ENCODE measurements around the gene NKAIN1. TPM values are rescaled to one million over a fixed set of nuclear protein-coding genes. Genes with fewer than 3 reads are reported as not detected.

NKAIN1 gene
- polyA plus RNA-seq, 1 donor (not counting 4 experiments of a cell fraction or from before 2014, with no cell fraction given) = not detected

DNA sequence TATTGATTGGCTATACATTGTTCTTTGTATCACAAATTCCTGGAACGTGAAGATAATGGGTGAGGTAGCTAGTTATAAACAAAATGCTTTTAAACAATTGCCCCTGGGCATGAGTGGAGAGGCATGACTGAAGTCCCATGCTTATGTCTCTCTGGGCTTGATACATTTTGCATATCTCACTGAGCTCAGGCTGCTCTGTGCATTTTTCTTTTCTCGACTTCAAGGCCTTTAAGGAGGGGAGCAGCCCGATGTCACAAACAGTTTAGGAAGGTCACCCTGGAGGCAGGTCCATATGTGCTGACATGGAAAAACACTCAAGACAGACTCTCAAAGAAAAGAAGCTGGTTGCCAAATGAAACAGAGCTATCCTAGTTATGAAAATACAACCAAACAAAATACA is 94.0 kb downstream of the NKAIN1 start:
- H2AFZ ChIP-seq (ENCODE audit: control insufficient read depth, low read length) = no peak overlapping the region
- H4K20me1 ChIP-seq (ENCODE audit: control insufficient read depth, extremely low read depth, insufficient read depth, low read length) = no peaks in the 10 kb centered on the region
- H3K4me1 ChIP-seq (ENCODE audit: control insufficient read depth, extremely low read depth, insufficient read depth, low read length) = peaks cover 4% of the 10 kb centered on the region
- H3K9me1 ChIP-seq (ENCODE audit: control insufficient read depth, extremely low read depth, insufficient read depth, low read length) = no peaks in the 10 kb centered on the region
- H3K9me3 ChIP-seq (ENCODE audit: control insufficient read depth, low read depth, low read length) = no peaks in the 10 kb centered on the region
- no peak for DNase-seq (ENCODE audit: low read depth, low spot score)
- TF ChIP-seq, protein P1, sequence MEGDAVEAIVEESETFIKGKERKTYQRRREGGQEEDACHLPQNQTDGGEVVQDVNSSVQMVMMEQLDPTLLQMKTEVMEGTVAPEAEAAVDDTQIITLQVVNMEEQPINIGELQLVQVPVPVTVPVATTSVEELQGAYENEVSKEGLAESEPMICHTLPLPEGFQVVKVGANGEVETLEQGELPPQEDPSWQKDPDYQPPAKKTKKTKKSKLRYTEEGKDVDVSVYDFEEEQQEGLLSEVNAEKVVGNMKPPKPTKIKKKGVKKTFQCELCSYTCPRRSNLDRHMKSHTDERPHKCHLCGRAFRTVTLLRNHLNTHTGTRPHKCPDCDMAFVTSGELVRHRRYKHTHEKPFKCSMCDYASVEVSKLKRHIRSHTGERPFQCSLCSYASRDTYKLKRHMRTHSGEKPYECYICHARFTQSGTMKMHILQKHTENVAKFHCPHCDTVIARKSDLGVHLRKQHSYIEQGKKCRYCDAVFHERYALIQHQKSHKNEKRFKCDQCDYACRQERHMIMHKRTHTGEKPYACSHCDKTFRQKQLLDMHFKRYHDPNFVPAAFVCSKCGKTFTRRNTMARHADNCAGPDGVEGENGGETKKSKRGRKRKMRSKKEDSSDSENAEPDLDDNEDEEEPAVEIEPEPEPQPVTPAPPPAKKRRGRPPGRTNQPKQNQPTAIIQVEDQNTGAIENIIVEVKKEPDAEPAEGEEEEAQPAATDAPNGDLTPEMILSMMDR (optimal IDR thresholded peaks at IDR 0.05 in 1 of 3, IDR thresholded peaks at IDR 0.05 in 1 of 3, conservative IDR thresholded peaks at IDR 0.05 in 1 of 3; ENCODE audit: extremely low read depth in 1 of 3, insufficient read depth in 2 of 3, low read length in 3 of 3) = no peak
- no peak for TF ChIP-seq EZH2 (IDR thresholded peaks at IDR 0.05; ENCODE audit: low read length)
- no peak overlapping the region for H3K27ac ChIP-seq (ENCODE audit: control insufficient read depth, insufficient read depth, low read length)
- no peak overlapping the region for H3K4me2 ChIP-seq (ENCODE audit: control insufficient read depth, extremely low read depth, insufficient read depth, low read depth, low read length)
- H3K9ac ChIP-seq (ENCODE audit: control insufficient read depth, extremely low read depth, insufficient read depth, low read length) = no peak overlapping the region
- no peak overlapping the region for H3K4me3 ChIP-seq (ENCODE audit: control insufficient read depth in 2 of 3, extremely low read depth in 1 of 3, insufficient read depth in 2 of 3, low read depth in 1 of 3, low read length in 3 of 3)
- no peak for FAIRE-seq
- H3K27me3 ChIP-seq (ENCODE audit: control insufficient read depth, extremely low read depth, insufficient read depth, low read length) = no peaks in the 10 kb centered on the region
- H3K36me3 ChIP-seq (ENCODE audit: control insufficient read depth in 2 of 2, extremely low read depth in 1 of 2, insufficient read depth in 2 of 2, low read length in 2 of 2) = no peaks in the 10 kb centered on the region
- dilution Hi-C loops (cut with MboI; ENCODE audit: extremely low pct_ligation_motif_present, low sequenced_read_pairs) = no loop called here
- no peaks in the 10 kb centered on the region for H3K79me2 ChIP-seq (ENCODE audit: control insufficient read depth, insufficient read depth, low read length)

DNA sequence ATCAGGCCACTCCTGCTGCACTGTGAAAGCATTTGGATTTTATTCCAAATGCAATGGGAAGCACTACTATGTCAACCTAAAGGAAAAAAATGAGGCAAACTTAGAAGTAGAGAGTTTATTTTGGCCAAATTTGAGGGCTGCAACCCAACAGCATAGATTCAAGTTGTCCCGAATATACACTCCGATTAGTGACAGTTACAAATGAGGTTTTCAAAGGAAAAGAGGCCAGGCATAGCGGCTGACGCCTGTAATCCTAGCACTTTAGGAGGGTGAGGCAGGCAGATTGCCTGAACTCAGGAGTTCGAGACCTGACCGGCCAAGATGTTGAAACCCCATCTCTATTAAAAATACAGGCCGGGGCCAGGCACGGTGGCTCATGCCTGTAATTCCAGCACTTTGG is 95.2 kb downstream of the NKAIN1 start:
- no peak overlapping the region for H3K4me3 ChIP-seq (ENCODE audit: control insufficient read depth in 2 of 3, extremely low read depth in 1 of 3, insufficient read depth in 2 of 3, low read depth in 1 of 3, low read length in 3 of 3)
- TF ChIP-seq, protein P1 (optimal IDR thresholded peaks at IDR 0.05 in 1 of 3, IDR thresholded peaks at IDR 0.05 in 1 of 3, conservative IDR thresholded peaks at IDR 0.05 in 1 of 3; ENCODE audit: extremely low read depth in 1 of 3, insufficient read depth in 2 of 3, low read length in 3 of 3) = no peak
- no peak for TF ChIP-seq EZH2 (IDR thresholded peaks at IDR 0.05; ENCODE audit: low read length)
- DNase-seq (ENCODE audit: low read depth, low spot score) = no peak
- no peaks in the 10 kb centered on the region for H3K9me3 ChIP-seq (ENCODE audit: control insufficient read depth, low read depth, low read length)
- no peak overlapping the region for H3K9ac ChIP-seq (ENCODE audit: control insufficient read depth, extremely low read depth, insufficient read depth, low read length)
- H3K36me3 ChIP-seq (ENCODE audit: control insufficient read depth in 2 of 2, extremely low read depth in 1 of 2, insufficient read depth in 2 of 2, low read length in 2 of 2) = no peaks in the 10 kb centered on the region
- H3K9me1 ChIP-seq (ENCODE audit: control insufficient read depth, extremely low read depth, insufficient read depth, low read length) = no peaks in the 10 kb centered on the region
- FAIRE-seq = no peak
- H4K20me1 ChIP-seq (ENCODE audit: control insufficient read depth, extremely low read depth, insufficient read depth, low read length) = no peaks in the 10 kb centered on the region
- H3K4me1 ChIP-seq (ENCODE audit: control insufficient read depth, extremely low read depth, insufficient read depth, low read length) = peaks cover 4% of the 10 kb centered on the region
- H2AFZ ChIP-seq (ENCODE audit: control insufficient read depth, low read length) = no peak overlapping the region
- H3K79me2 ChIP-seq (ENCODE audit: control insufficient read depth, insufficient read depth, low read length) = no peaks in the 10 kb centered on the region
- H3K27me3 ChIP-seq (ENCODE audit: control insufficient read depth, extremely low read depth, insufficient read depth, low read length) = no peaks in the 10 kb centered on the region
- dilution Hi-C loops (cut with MboI; ENCODE audit: extremely low pct_ligation_motif_present, low sequenced_read_pairs) = no loop called here
- no peak overlapping the region for H3K4me2 ChIP-seq (ENCODE audit: control insufficient read depth, extremely low read depth, insufficient read depth, low read depth, low read length)
- no peak overlapping the region for H3K27ac ChIP-seq (ENCODE audit: control insufficient read depth, insufficient read depth, low read length)
